Transverse colon (tissue), 4 donors: Measurements from ENCODE around the gene PLCD3. TPM values are rescaled to one million over a fixed set of nuclear protein-coding genes. Genes with fewer than 3 reads are reported as not detected.
A peak's percentile ranks its signal among the peaks of the same experiment; 100 is the strongest.
"Not testable (repeated sequence)": the region's sequence is repeated elsewhere in the genome, so short reads cannot be mapped to it uniquely, and the experiment has no call there.

Source experiments
- DNase-seq: peaks from one replicate; pipeline ENCODE4 v3.0.0-alpha.2; 2019
- H3K27ac ChIP-seq, 4 donors: fragments of 200-600 bp; sonication (generic); 2 replicates each; pipeline ENCODE4 v1.5.1; 2016 to 2018; ENCODE audit warnings: inconsistent platforms in 4 of 4
- H3K27me3 ChIP-seq: fragments of 200-600 bp; sonication (generic); 2 replicates; pipeline ENCODE4 v1.5.1; 2017; ENCODE audit warnings: inconsistent platforms
- H3K36me3 ChIP-seq, 4 donors: fragments of 200-600 bp; sonication (generic); 2 replicates each; pipeline ENCODE4 v1.5.1; 2017 to 2019; ENCODE audit warnings: inconsistent platforms in 4 of 4
- H3K4me1 ChIP-seq, 4 donors: fragments of 200-600 bp; sonication (generic); 2 replicates each; pipeline ENCODE4 v1.5.1; 2017 to 2020; ENCODE audit warnings: inconsistent platforms in 4 of 4
- H3K4me3 ChIP-seq, 4 donors: fragments of 200-600 bp; sonication (generic); 1 replicate in 1 of 4; 2 replicates in 3 of 4; pipeline versions ENCODE4 v1.5.1 to v1.6.1; 2017 to 2019; ENCODE audit warnings: inconsistent platforms in 4 of 4
- H3K9me3 ChIP-seq, 2 donors: fragments of 200-600 bp; sonication (generic); 2 replicates each; pipeline ENCODE4 v1.5.1; 2017 to 2019; ENCODE audit warnings: inconsistent platforms in 2 of 2
- EP300 ChIP-seq: sonication (generic); formaldehyde crosslinking; IDR thresholded peaks from one replicate; pipeline ENCODE4 v1.6.1; 2017; ENCODE audit warnings: antibody characterized with exemption, low read depth
- POLR2A ChIP-seq: fragments of 450-650 bp; IDR thresholded peaks from one replicate; pipeline ENCODE4 v1.6.1; 2016; ENCODE audit warnings: antibody characterized with exemption, mild to moderate bottlenecking, moderate library complexity
- POLR2AphosphoS5 ChIP-seq, 3 donors: sonication (generic); formaldehyde crosslinking; IDR thresholded peaks; one replicate each; pipeline ENCODE4 v1.6.1; 2016; ENCODE audit warnings: antibody characterized with exemption in 3 of 3
- WGBS, 2 donors: methylation state at CpG; one replicate each; pipeline ENCODE4 v1.1.5; 2018; ENCODE audit warnings: low coverage in 1 of 2; 5-methylcytosine and 5-hydroxymethylcytosine counted together
- in situ Hi-C, 4 donors: fragments of 200-750 bp; cut with MboI; loops; one replicate each; pipeline versions ENCODE4 v1.15.0 to v1.15.1; 2017; ENCODE audit warnings: low sequenced_read_pairs in 3 of 4, low pct_ligation_motif_present in 1 of 4, low pct_unique_long_range_greater_than_20kb in 1 of 4
- intact Hi-C: fragments of 100-400 bp; cut with DNase I; formaldehyde crosslinking; loops from one replicate; pipeline ENCODE4 v1.15.1; 2023; ENCODE audit warnings: low total_unique reads
- total RNA-seq, 4 donors: library from RNA; depleted of rRNA; stranded (reverse); fragments of >200 nt; gene quantifications; one replicate each; pipeline ENCODE4 v1.1.0, GENCODE V29; 2016
- TF ChIP-seq, protein P1 (sequence below), 5 experiments: fragments of 200-600 bp in 3 of 5; fragments of 450-650 bp in 2 of 5; sonication (generic) in 3 of 5; IDR thresholded peaks; 1 replicate in 2 of 5; 2 replicates in 3 of 5; pipeline ENCODE4 v1.5.1; 2016 to 2017; ENCODE audit warnings: antibody characterized with exemption in 5 of 5, inconsistent platforms in 3 of 5, mild to moderate bottlenecking in 2 of 5, moderate library complexity in 1 of 5

PLCD3 gene
- total RNA-seq, 4 donors from 2014 or later = 157 to 369 (median 335) TPM

DNA sequence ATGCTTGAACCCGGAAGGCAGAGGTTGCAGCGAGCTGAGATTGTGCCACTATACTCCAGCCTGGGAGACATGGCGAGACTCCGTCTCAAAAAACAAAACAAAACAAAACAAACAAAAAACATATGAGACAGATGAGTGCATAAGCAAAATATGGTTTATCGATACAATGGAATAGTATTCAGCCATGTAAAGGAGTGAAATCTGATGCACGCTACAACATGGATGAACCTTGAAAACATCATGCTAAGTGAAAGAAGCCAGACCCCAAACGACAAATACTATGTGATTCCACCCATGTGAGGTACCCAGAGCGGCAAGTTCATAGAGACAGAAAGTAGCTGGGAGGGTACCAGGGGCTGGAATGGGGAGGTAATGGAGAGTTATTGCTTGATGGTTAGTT, 6.8 kb downstream of the PLCD3 start:
- peaks cover 53 to 79% (median 69%) of the 10 kb centered on the region in 4 donors for H3K4me1 ChIP-seq
- DNase-seq = no peak
- TF ChIP-seq POLR2AphosphoS5 (IDR thresholded peaks at IDR 0.05) = no peak
- in situ Hi-C loops = no loop called here
- H3K36me3 ChIP-seq = no peaks in the 10 kb centered on the region
- no peaks in the 10 kb centered on the region for H3K9me3 ChIP-seq
- peak overlapping the region in 3 of 4 donors; percentile 74 to 77 (median 76) for H3K27ac ChIP-seq
- no peak overlapping the region for H3K4me3 ChIP-seq
- intact Hi-C loops = no loop called here
- no peaks in the 10 kb centered on the region for H3K27me3 ChIP-seq
- 96 to 100% methylated on average over 4 to 8 of the region's 8 CpGs for WGBS, 2 donors

DNA sequence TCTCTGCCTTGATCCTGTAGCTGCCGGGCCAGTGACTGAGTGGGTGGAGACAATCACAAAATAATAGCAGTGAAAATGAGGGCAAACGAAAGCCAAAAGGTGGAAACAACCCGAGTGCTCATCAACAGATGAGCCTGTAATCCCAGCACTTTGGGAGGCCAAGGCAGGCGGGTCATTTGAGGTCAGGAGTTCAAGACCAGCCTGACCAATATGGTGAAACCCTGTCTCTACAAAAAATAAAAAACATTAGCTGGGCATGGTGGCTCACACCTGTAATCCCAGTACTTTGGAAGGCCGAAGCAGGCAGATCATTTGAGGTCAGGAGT, 7.6 kb downstream of the PLCD3 start:
- DNase-seq, H3K4me3 ChIP-seq, H3K9me3 ChIP-seq, intact Hi-C loops, H3K27me3 ChIP-seq, in situ Hi-C loops, H3K36me3 ChIP-seq: not testable (repeated sequence)
- Histone ChIP-seq H3K4me1 (peaks cover 53 to 73% (median 62%) of the 10 kb centered on the region in 4 donors), H3K27ac (peak overlapping the region; percentile 74 to 77 (median 76))
- WGBS, 2 donors = 64 to 71% methylated on average over 4 to 5 of the region's 5 CpGs

DNA sequence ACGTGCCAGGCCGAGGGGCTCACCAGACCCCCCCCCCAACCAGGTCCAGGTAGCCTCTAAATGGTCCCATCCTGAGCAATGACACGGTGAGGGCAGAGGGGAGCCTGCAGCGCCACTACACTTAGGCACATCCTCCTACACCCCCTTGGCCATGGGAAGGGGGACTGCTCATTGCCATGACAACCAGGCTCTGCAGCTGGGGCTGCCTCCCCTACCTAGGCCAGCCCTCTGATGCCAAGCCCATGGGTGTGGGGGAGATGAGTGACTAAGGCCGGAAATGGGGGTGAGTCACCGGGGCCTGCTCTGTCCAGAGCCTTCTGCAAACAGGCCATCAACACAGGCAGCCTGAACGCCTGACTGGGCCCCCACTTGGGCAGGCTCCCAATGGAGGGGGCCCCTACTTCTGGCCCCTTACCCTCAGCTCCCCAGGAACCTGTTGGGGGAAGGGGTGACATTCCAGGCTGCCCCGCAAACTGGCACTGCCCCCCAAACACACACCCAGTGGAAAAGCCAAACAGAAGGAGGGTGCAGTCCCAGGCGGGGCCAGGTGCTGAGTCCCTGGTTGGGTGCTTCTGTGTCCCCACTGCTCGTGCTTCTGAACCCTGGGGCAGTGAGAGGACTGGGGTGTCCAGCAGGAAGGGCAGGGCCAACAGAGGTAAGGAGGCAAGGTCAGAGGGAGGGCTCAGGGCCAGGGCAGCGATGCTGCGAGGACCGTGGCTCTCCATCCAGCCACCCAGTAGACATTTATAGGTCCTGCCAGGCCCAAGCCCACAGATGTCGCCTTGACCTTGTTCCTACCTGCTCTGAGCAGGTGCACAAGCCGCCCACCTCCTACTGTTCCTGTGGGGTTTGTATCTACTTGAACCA, 8.2 kb downstream of the PLCD3 start:
- no peaks in the 10 kb centered on the region for H3K9me3 ChIP-seq
- 55% methylated on average over 12 of the region's 15 CpGs; no CpG with 5 or more reads in 1 of the 2 donors for WGBS, 2 donors
- TF ChIP-seq EP300 (no peak), POLR2AphosphoS5 (IDR thresholded peaks at IDR 0.05) (peak in 2 of 3 donors; percentile 32 to 62), POLR2A (peak; percentile 35)
- TF ChIP-seq, protein P1, sequence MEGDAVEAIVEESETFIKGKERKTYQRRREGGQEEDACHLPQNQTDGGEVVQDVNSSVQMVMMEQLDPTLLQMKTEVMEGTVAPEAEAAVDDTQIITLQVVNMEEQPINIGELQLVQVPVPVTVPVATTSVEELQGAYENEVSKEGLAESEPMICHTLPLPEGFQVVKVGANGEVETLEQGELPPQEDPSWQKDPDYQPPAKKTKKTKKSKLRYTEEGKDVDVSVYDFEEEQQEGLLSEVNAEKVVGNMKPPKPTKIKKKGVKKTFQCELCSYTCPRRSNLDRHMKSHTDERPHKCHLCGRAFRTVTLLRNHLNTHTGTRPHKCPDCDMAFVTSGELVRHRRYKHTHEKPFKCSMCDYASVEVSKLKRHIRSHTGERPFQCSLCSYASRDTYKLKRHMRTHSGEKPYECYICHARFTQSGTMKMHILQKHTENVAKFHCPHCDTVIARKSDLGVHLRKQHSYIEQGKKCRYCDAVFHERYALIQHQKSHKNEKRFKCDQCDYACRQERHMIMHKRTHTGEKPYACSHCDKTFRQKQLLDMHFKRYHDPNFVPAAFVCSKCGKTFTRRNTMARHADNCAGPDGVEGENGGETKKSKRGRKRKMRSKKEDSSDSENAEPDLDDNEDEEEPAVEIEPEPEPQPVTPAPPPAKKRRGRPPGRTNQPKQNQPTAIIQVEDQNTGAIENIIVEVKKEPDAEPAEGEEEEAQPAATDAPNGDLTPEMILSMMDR (IDR thresholded peaks at IDR 0.05) = no peak
- H3K4me3 ChIP-seq = no peak overlapping the region
- in situ Hi-C loops (no loop called here), intact Hi-C loops (no loop called here)
- DNase-seq = peak; percentile 82
- H3K27me3 ChIP-seq = no peaks in the 10 kb centered on the region
- peaks cover 0 to 3% (median 0%) of the 10 kb centered on the region in 4 donors for H3K36me3 ChIP-seq
- peaks cover 47 to 67% (median 56%) of the 10 kb centered on the region in 4 donors for H3K4me1 ChIP-seq
- H3K27ac ChIP-seq = peak overlapping the region; percentile 74 to 77 (median 76)

DNA sequence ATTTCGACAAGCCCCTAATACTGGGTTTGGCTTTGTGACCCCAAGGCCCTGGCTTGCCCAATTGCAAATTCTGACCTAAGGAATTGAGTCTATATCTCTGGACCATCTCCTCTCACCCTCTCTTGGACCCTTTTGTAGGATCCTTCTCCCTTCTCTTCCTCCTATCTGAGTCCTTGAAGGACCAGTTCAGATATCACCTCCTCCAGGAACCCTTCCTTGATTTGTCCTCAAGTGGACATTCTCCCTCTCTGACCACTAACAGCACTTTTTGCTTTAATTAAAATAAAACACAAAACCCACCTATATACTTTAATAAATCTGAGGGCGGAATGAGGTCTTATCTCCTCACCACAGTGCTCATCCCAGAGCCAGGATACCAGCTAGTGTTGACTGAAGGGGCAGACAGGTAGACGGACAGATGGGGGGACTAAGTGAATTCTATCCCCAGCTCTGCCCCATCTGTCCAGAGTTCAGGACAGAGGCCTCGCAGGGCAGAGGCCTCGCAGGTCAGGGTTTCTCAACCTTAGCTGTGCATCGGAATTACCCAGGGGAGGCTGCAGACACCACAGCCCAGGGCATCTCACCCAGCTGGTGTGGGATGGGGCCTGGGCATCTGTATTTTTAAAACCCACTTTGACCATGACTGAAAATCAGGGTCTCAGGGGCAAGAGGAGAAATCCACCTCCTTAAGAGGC, 9.1 kb downstream of the PLCD3 start:
- DNase-seq = no peak
- WGBS, 2 donors = 89 to 90% methylated on average over 2 to 6 of the region's 6 CpGs
- Histone ChIP-seq H3K4me3 (no peak overlapping the region), H3K27me3 (no peaks in the 10 kb centered on the region), H3K36me3 (peaks cover 0 to 8% (median 0%) of the 10 kb centered on the region in 4 donors), H3K4me1 (peaks cover 38 to 57% (median 47%) of the 10 kb centered on the region in 4 donors), H3K9me3 (no peaks in the 10 kb centered on the region), H3K27ac (peak overlapping the region; percentile 74 to 77 (median 76))
- TF ChIP-seq POLR2A (no peak), POLR2AphosphoS5 (IDR thresholded peaks at IDR 0.05) (no peak), EP300 (no peak)
- TF ChIP-seq, protein P1 (IDR thresholded peaks at IDR 0.05) = no peak
- in situ Hi-C loops (no loop called here), intact Hi-C loops (no loop called here)

DNA sequence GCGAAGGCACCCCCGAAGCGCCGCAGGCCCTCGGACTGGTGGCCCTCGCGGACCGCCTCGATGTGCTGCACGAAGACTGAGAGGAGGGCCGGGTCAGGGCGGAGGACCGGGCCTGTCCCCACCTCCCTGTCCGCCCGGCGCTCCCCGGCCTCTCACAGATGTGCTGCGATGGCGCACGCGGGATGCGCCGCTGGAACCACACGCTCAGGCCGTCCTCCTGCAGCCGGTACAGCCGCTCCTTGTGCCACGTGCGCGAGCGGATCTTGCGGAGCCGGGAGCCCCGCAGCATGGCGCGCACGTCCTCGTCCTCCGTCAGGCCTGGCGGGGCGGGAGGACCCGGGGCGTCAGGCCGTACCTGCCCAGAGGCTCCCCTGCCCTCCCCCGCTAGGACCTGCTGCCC, 11.3 kb downstream of the PLCD3 start:
- Histone ChIP-seq H3K27me3 (no peaks in the 10 kb centered on the region), H3K27ac (no peak overlapping the region), H3K4me1 (peaks cover 28 to 39% (median 30%) of the 10 kb centered on the region in 4 donors), H3K4me3 (no peak overlapping the region), H3K36me3 (peaks cover 0 to 8% (median 0%) of the 10 kb centered on the region in 4 donors), H3K9me3 (no peaks in the 10 kb centered on the region)
- intact Hi-C loops (no loop called here), in situ Hi-C loops (no loop called here)
- TF ChIP-seq EP300 (no peak), POLR2A (no peak), POLR2AphosphoS5 (IDR thresholded peaks at IDR 0.05) (no peak)
- TF ChIP-seq, protein P1 (IDR thresholded peaks at IDR 0.05) = no peak
- DNase-seq = no peak
- 86% methylated on average over 24 of the region's 45 CpGs; no CpG with 5 or more reads in 1 of the 2 donors for WGBS, 2 donors
